NCI-H2196 (cell line): ENCODE data around the gene CYP26B1.

Experiments used
- DNase-seq: peaks from one replicate; lab custom pipeline; 2025; ENCODE audit not compliant: unreplicated experiment; lab: John Stamatoyannopoulos, UW

The CYP26B1 gene

GRCh38 chr2:72147303-72147971 is at the start of gene CYP26B1:
TSS of gene CYP26B1 (minus strand) at chr2:72147862. CDS start at chr2:72147834, 28 bp downstream.
- no peak for DNase-seq

GRCh38 chr2:72193723-72194122 is 46.1 kb upstream of the CYP26B1 start:
- DNase-seq = no peak

GRCh38 chr2:72191441-72191840 is 43.8 kb upstream of the CYP26B1 start:
- DNase-seq = no peak

GRCh38 chr2:72185206-72185605 is 37.5 kb upstream of the CYP26B1 start:
- DNase-seq = no peak

- DNase-seq = no peak
These were observed 35.8 kb upstream of the CYP26B1 start for GRCh38 chr2:72183466-72183865.

GRCh38 chr2:72183016-72183415 is 35.4 kb upstream of the CYP26B1 start:
- no peak for DNase-seq

GRCh38 chr2:72182547-72182946 is 34.9 kb upstream of the CYP26B1 start:
- DNase-seq = no peak

- no peak for DNase-seq
These were observed 34.0 kb upstream of the CYP26B1 start for GRCh38 chr2:72181616-72182015.

GRCh38 chr2:72180351-72180750 is 32.7 kb upstream of the CYP26B1 start:
- DNase-seq = no peak

GRCh38 chr2:72178551-72178950 is 30.9 kb upstream of the CYP26B1 start:
- no peak for DNase-seq

GRCh38 chr2:72176281-72176680 is 28.6 kb upstream of the CYP26B1 start:
- no peak for DNase-seq

GRCh38 chr2:72175636-72176035 is 28.0 kb upstream of the CYP26B1 start:
- DNase-seq = no peak

GRCh38 chr2:72173640-72174321 is 26.1 kb upstream of the CYP26B1 start:
- DNase-seq = no peak

- DNase-seq = no peak
These were observed 24.8 kb upstream of the CYP26B1 start for GRCh38 chr2:72172478-72172877.

- DNase-seq = no peak
These were observed 18.6 kb upstream of the CYP26B1 start for GRCh38 chr2:72166279-72166678.

- DNase-seq = no peak
These were observed 18.1 kb upstream of the CYP26B1 start for GRCh38 chr2:72165792-72166191.

- DNase-seq = no peak
These were observed 14.9 kb upstream of the CYP26B1 start for GRCh38 chr2:72162574-72162973.

- no peak for DNase-seq
These were observed 11.7 kb upstream of the CYP26B1 start for GRCh38 chr2:72159211-72159993.

- DNase-seq = no peak
These were observed 10.5 kb upstream of the CYP26B1 start for GRCh38 chr2:72157871-72158771.

- DNase-seq = no peak
These were observed 9.2 kb upstream of the CYP26B1 start for GRCh38 chr2:72156872-72157271.

GRCh38 chr2:72155737-72156136 is 8.1 kb upstream of the CYP26B1 start:
- no peak for DNase-seq
